Keratinocyte (primary cell): Measurements from ENCODE around the gene SURF1. TPM values are rescaled to one million over a fixed set of nuclear protein-coding genes. Genes with fewer than 3 reads are reported as not detected.
A peak's percentile ranks its signal among the peaks of the same experiment; 100 is the strongest.

Source experiments
- DNase-seq: peaks from one replicate; pipeline ENCODE4 v3.0.0-alpha.2; 2011; ENCODE audit warnings: low read depth, missing footprints, low spot score
- FAIRE-seq: peaks from 2 replicates; lab custom pipeline; 2011; peaks lifted over from hg19 to GRCh38; lab: Jason Lieb, UNC
- H2AFZ ChIP-seq: 2 replicates; pipeline ENCODE4 v1.6.0; 2012; ENCODE audit warnings: low read length, control low read depth, inconsistent platforms; ENCODE audit not compliant: control insufficient read depth
- H3K27ac ChIP-seq: 2 replicates; pipeline ENCODE4 v1.5.1; 2011; ENCODE audit warnings: low read length; ENCODE audit not compliant: control insufficient read depth, insufficient read depth
- H3K27me3 ChIP-seq: 3 replicates; pipeline ENCODE4 v1.6.0; 2011; ENCODE audit warnings: low read length; ENCODE audit not compliant: control insufficient read depth, insufficient read depth; ENCODE audit errors: extremely low read depth
- H3K36me3 ChIP-seq, 2 experiments: 2 replicates in 1 of 2; 3 replicates in 1 of 2; pipeline ENCODE4 v1.5.1; 2011; ENCODE audit warnings: low read length in 2 of 2, mild to moderate bottlenecking in 1 of 2; ENCODE audit not compliant: control insufficient read depth in 2 of 2, insufficient read depth in 2 of 2; ENCODE audit errors: extremely low read depth in 1 of 2
- H3K4me1 ChIP-seq: 3 replicates; pipeline ENCODE4 v1.5.1; 2011; ENCODE audit warnings: low read length; ENCODE audit not compliant: control insufficient read depth, insufficient read depth; ENCODE audit errors: extremely low read depth
- H3K4me2 ChIP-seq: 3 replicates; pipeline ENCODE4 v1.6.0; 2011; ENCODE audit warnings: low read depth, low read length; ENCODE audit not compliant: control insufficient read depth, insufficient read depth; ENCODE audit errors: extremely low read depth
- H3K4me3 ChIP-seq, 3 experiments: fragments of 200-600 bp in 1 of 3; sonication (generic) in 1 of 3; 2 replicates in 2 of 3; 3 replicates in 1 of 3; pipeline ENCODE4 v1.5.1; 2011 to 2016; ENCODE audit warnings: low read length in 3 of 3, mild to moderate bottlenecking in 3 of 3, control low read depth in 2 of 3, inconsistent platforms in 1 of 3, low read depth in 1 of 3, mixed read lengths in 1 of 3, mixed run types in 1 of 3, moderate library complexity in 1 of 3; ENCODE audit not compliant: control insufficient read depth in 2 of 3, insufficient read depth in 2 of 3; ENCODE audit errors: extremely low read depth in 1 of 3
- H3K79me2 ChIP-seq: 2 replicates; pipeline ENCODE4 v1.6.0; 2012; ENCODE audit warnings: low read length; ENCODE audit not compliant: control insufficient read depth, insufficient read depth
- H3K9ac ChIP-seq: 3 replicates; pipeline ENCODE4 v1.6.0; 2011; ENCODE audit warnings: low read length; ENCODE audit not compliant: control insufficient read depth, insufficient read depth; ENCODE audit errors: extremely low read depth
- H3K9me1 ChIP-seq: 3 replicates; pipeline ENCODE4 v1.6.0; 2011; ENCODE audit warnings: low read length; ENCODE audit not compliant: control insufficient read depth, insufficient read depth; ENCODE audit errors: extremely low read depth
- H3K9me3 ChIP-seq: 2 replicates; pipeline ENCODE4 v1.5.1; 2012; ENCODE audit warnings: low read depth, low read length; ENCODE audit not compliant: control insufficient read depth
- H4K20me1 ChIP-seq: 3 replicates; pipeline ENCODE4 v1.6.0; 2011; ENCODE audit warnings: low read length; ENCODE audit not compliant: control insufficient read depth, insufficient read depth; ENCODE audit errors: extremely low read depth
- CTCF ChIP-seq, 3 experiments: IDR thresholded peaks in 1 of 3; conservative IDR thresholded peaks in 1 of 3; optimal IDR thresholded peaks in 1 of 3; 2 replicates in 2 of 3; 3 replicates in 1 of 3; pipeline versions ENCODE3 to v1.5.1; 2011; ENCODE audit warnings: low read length in 3 of 3, mild to moderate bottlenecking in 3 of 3, moderate library complexity in 2 of 3, control low read depth in 1 of 3, inconsistent platforms in 1 of 3; ENCODE audit not compliant: insufficient read depth in 2 of 3; ENCODE audit errors: extremely low read depth in 1 of 3
- EZH2 ChIP-seq: IDR thresholded peaks from one replicate; pipeline ENCODE4 v1.6.1; 2012; ENCODE audit warnings: inconsistent platforms, mild to moderate bottlenecking, low read length, moderate library complexity
- dilution Hi-C: fragments of 300-500 bp; cut with MboI; formaldehyde crosslinking; loops from one replicate; pipeline ENCODE4 v1.7.0; 2020; ENCODE audit warnings: low sequenced_read_pairs; ENCODE audit not compliant: extremely low pct_ligation_motif_present
- polyA plus RNA-seq, 5 experiments: library from polyadenylated mRNA; depleted of rRNA in 3 of 5; stranded (reverse) in 3 of 5; stranded (forward) in 1 of 5; unstranded in 1 of 5; fragments of >200 nt; gene quantifications; 1 replicate in 1 of 5; 2 replicates in 3 of 5; 3 replicates in 1 of 5; pipeline versions ENCODE4 v1.2.1 to v1.2.3, GENCODE V29; 2011 to 2012; ENCODE audit warnings: missing spikeins in 2 of 5, low read depth in 1 of 5, low replicate concordance in 1 of 5

The SURF1 gene
- polyA plus RNA-seq, 1 donor (not counting 4 experiments of a cell fraction or from before 2014, with no cell fraction given) = 31.1 TPM

DNA sequence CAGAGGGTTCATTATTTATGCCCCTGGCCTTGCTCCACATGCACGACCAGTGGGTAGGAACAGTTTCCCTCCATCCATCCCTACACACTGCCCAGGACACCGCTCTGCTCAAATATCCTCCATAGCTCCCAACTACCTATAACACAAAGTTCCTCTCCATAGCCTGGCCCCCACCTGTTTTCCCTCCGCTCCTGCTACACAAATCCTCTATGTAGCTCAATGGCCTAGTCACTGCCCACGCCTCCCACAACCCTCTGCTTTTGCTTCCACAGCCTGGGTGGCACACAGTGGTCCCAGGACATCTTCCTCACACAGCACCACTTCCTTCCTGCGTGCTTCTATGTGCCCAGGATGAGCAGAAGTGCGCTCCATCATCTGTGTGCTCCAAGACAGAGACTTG, 41.1 kb upstream of the SURF1 start:
- Histone ChIP-seq H3K79me2 (no peaks in the 10 kb centered on the region), H3K27ac (no peak overlapping the region), H3K9ac (no peak overlapping the region), H3K27me3 (peaks cover 15% of the 10 kb centered on the region), H2AFZ (no peak overlapping the region), H3K9me1 (no peaks in the 10 kb centered on the region), H3K36me3 (no peaks in the 10 kb centered on the region), H3K9me3 (no peaks in the 10 kb centered on the region), H4K20me1 (no peaks in the 10 kb centered on the region), H3K4me3 (no peak overlapping the region), H3K4me1 (no peaks in the 10 kb centered on the region), H3K4me2 (no peak overlapping the region)
- no peak for TF ChIP-seq CTCF (optimal IDR thresholded peaks at IDR 0.05 in 1 of 3, IDR thresholded peaks at IDR 0.05 in 1 of 3, conservative IDR thresholded peaks at IDR 0.05 in 1 of 3; ENCODE audit: extremely low read depth in 1 of 3, insufficient read depth in 2 of 3, low read length in 3 of 3)
- no peak for TF ChIP-seq EZH2
- FAIRE-seq (no peak), DNase-seq (no peak)
- dilution Hi-C loops = no loop called here

GRCh38 chr9:133396952-133397351, 40.7 kb upstream of the SURF1 start:
- Histone ChIP-seq H3K9ac (no peak overlapping the region), H2AFZ (no peak overlapping the region), H3K9me1 (no peaks in the 10 kb centered on the region), H3K4me2 (no peak overlapping the region), H3K4me1 (no peaks in the 10 kb centered on the region), H3K27ac (no peak overlapping the region), H3K79me2 (no peaks in the 10 kb centered on the region), H4K20me1 (no peaks in the 10 kb centered on the region), H3K4me3 (no peak overlapping the region), H3K36me3 (no peaks in the 10 kb centered on the region), H3K27me3 (peaks cover 15% of the 10 kb centered on the region), H3K9me3 (no peaks in the 10 kb centered on the region)
- TF ChIP-seq EZH2 (no peak), CTCF (optimal IDR thresholded peaks at IDR 0.05 in 1 of 3, IDR thresholded peaks at IDR 0.05 in 1 of 3, conservative IDR thresholded peaks at IDR 0.05 in 1 of 3; ENCODE audit: extremely low read depth in 1 of 3, insufficient read depth in 2 of 3, low read length in 3 of 3) (peak in 2 of 3 experiments; percentile 24 to 51)
- FAIRE-seq (no peak), DNase-seq (no peak)
- dilution Hi-C loops = no loop called here
